Keratinocyte (primary cell): ENCODE results near the gene ABI3BP.

ENCODE experiments used
- EZH2 ChIP-seq: IDR thresholded peaks from one replicate; pipeline ENCODE4 v1.6.1; 2012; ENCODE audit warnings: inconsistent platforms, mild to moderate bottlenecking, low read length, moderate library complexity
- TF ChIP-seq, protein P1 (sequence below), 3 experiments: IDR thresholded peaks in 1 of 3; conservative IDR thresholded peaks in 1 of 3; optimal IDR thresholded peaks in 1 of 3; 2 replicates in 2 of 3; 3 replicates in 1 of 3; pipeline versions ENCODE3 to v1.5.1; 2011; ENCODE audit warnings: low read length in 3 of 3, mild to moderate bottlenecking in 3 of 3, moderate library complexity in 2 of 3, control low read depth in 1 of 3, inconsistent platforms in 1 of 3; ENCODE audit not compliant: insufficient read depth in 2 of 3; ENCODE audit errors: extremely low read depth in 1 of 3

DNA sequence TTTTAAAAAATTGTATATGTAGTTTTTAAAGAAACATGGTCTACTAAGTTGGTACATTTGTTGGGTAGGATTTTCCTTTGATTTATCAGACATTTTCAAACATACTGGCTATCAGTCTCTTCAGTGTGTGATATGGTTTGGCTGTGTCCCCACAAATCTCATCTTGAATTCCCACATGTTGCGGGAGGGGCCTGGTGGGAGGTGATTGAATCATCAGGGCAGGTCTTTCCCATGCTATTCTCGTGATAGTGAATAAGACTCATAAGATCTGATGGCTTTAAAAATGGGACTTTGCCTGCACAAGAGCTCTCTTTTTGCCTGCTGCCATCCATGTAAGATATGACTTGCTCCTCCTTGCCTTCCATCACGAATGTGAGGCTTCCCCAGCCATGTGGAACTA, 121.9 kb downstream of the ABI3BP start:
- TF ChIP-seq, protein P1, sequence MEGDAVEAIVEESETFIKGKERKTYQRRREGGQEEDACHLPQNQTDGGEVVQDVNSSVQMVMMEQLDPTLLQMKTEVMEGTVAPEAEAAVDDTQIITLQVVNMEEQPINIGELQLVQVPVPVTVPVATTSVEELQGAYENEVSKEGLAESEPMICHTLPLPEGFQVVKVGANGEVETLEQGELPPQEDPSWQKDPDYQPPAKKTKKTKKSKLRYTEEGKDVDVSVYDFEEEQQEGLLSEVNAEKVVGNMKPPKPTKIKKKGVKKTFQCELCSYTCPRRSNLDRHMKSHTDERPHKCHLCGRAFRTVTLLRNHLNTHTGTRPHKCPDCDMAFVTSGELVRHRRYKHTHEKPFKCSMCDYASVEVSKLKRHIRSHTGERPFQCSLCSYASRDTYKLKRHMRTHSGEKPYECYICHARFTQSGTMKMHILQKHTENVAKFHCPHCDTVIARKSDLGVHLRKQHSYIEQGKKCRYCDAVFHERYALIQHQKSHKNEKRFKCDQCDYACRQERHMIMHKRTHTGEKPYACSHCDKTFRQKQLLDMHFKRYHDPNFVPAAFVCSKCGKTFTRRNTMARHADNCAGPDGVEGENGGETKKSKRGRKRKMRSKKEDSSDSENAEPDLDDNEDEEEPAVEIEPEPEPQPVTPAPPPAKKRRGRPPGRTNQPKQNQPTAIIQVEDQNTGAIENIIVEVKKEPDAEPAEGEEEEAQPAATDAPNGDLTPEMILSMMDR (optimal IDR thresholded peaks at IDR 0.05 in 1 of 3, IDR thresholded peaks at IDR 0.05 in 1 of 3, conservative IDR thresholded peaks at IDR 0.05 in 1 of 3; ENCODE audit: extremely low read depth in 1 of 3, insufficient read depth in 2 of 3, low read length in 3 of 3) = no peak
- TF ChIP-seq EZH2 = no peak
